Neutrophil (primary cell): Measurements from ENCODE around the gene UBAC1.

Experiments used
- H3K27ac ChIP-seq: fragments of 200-600 bp; sonication (generic); 2 replicates; pipeline ENCODE4 v1.5.1; 2016; ENCODE audit warnings: mild to moderate bottlenecking, moderate library complexity
- H3K27me3 ChIP-seq: fragments of 200-600 bp; sonication (generic); 2 replicates; pipeline ENCODE4 v1.6.0; 2016; ENCODE audit warnings: mild to moderate bottlenecking
- H3K36me3 ChIP-seq: fragments of 200-600 bp; sonication (generic); 2 replicates; pipeline ENCODE4 v1.5.1; 2017
- H3K4me1 ChIP-seq, 2 experiments: fragments of 200-600 bp in 1 of 2; sonication (generic) in 1 of 2; 1 replicate in 1 of 2; 2 replicates in 1 of 2; pipeline versions ENCODE4 v1.5.1 to v1.6.1; 2013 to 2016; ENCODE audit warnings: low read depth in 1 of 2, low read length in 1 of 2, mild to moderate bottlenecking in 1 of 2, moderate library complexity in 1 of 2; ENCODE audit not compliant: control insufficient read depth in 1 of 2, insufficient read depth in 1 of 2
- H3K4me3 ChIP-seq, 2 experiments: fragments of 200-600 bp in 1 of 2; sonication (generic) in 1 of 2; 1 replicate in 1 of 2; 2 replicates in 1 of 2; pipeline ENCODE4 v1.5.1; 2013 to 2016; ENCODE audit warnings: low read depth in 1 of 2, low read length in 1 of 2, mild to moderate bottlenecking in 1 of 2, moderate library complexity in 1 of 2
- H3K9me3 ChIP-seq: fragments of 200-600 bp; sonication (generic); 2 replicates; pipeline ENCODE4 v1.5.1; 2016
- TF ChIP-seq, protein P1 (sequence below): fragments of 200-600 bp; sonication (generic); IDR thresholded peaks from 2 replicates; pipeline ENCODE4 v1.5.1; 2016; ENCODE audit warnings: antibody characterized with exemption

Gene UBAC1

DNA sequence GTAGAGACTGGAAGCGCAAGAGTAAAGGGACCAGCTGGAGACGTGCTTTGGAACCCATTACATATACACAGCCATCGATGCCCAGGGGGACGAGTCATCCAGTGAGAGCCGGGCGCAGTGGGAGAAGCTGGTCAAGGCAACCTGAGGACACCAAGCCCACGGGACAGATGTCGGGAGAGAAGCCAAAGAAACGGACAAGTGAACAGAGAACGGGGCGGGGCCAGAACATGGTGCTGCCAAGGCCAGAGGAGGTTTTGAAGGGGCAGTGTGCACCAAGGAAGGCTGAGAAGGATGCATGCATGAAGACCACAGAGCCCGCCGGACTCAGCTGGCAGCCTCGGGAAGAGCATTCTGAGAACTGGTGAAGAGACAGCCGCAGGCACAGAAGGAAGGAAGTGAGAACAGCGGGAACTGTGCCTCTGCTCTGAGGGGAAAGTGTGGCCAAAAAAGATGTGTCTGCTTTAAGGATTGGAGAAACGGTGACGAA lies 74.1 kb downstream of the UBAC1 start:
- peaks cover 1% of the 10 kb centered on the region for H3K36me3 ChIP-seq
- H3K27me3 ChIP-seq, result no peaks in the 10 kb centered on the region
- H3K9me3 ChIP-seq, result no peaks in the 10 kb centered on the region
- TF ChIP-seq, protein P1, sequence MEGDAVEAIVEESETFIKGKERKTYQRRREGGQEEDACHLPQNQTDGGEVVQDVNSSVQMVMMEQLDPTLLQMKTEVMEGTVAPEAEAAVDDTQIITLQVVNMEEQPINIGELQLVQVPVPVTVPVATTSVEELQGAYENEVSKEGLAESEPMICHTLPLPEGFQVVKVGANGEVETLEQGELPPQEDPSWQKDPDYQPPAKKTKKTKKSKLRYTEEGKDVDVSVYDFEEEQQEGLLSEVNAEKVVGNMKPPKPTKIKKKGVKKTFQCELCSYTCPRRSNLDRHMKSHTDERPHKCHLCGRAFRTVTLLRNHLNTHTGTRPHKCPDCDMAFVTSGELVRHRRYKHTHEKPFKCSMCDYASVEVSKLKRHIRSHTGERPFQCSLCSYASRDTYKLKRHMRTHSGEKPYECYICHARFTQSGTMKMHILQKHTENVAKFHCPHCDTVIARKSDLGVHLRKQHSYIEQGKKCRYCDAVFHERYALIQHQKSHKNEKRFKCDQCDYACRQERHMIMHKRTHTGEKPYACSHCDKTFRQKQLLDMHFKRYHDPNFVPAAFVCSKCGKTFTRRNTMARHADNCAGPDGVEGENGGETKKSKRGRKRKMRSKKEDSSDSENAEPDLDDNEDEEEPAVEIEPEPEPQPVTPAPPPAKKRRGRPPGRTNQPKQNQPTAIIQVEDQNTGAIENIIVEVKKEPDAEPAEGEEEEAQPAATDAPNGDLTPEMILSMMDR, result no peak
- H3K4me3 ChIP-seq, result no peak overlapping the region
- H3K4me1 ChIP-seq, result peaks cover 17 to 22% of the 10 kb centered on the region in 2 experiments
- H3K27ac ChIP-seq, result peak overlapping the region; percentile 50

DNA sequence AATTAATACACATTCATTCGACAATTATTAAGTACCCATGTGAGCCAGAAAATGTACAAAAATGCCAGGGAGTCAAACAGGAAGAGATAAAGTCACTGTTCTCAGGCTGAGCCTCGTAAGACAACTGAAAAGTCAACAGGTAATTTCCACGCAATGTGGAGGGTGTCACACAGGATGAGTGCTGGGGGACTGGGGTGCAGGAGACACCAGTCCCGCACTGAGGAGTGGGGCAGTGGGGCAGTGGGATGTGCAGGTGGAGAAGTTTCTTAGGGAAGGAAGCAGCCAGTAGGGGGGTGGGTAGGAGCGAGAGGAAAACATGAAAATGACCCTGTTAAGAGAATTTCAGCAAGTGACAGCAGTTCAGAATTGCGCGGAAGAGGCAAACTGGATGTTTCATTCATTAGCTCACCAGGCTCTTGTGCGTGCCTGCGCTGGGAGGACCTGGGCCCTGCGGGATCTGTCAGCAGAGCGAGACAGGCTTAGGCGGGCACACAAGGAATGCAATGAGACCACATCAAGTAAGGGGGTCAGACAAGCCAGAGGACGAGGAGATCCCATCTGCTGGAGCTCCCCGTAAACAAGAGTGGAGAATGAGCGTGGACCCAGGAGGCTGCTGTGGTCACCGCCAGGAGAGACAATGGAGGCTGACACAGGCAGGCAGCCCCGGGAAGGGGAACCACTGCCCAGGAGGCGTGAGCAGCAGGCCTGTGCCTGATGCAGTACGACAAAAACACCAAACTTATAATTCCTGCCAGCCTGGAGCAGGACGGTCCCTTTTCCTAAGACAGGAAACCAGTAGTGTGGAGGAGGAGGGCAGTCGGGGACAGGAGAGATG lies 74.8 kb downstream of the UBAC1 start:
- Histone ChIP-seq H3K27ac (no peak overlapping the region), H3K4me3 (no peak overlapping the region), H3K9me3 (no peaks in the 10 kb centered on the region), H3K36me3 (peaks cover 8% of the 10 kb centered on the region), H3K4me1 (peaks cover 17 to 22% of the 10 kb centered on the region in 2 experiments), H3K27me3 (no peaks in the 10 kb centered on the region)
- TF ChIP-seq, protein P1, result no peak

DNA sequence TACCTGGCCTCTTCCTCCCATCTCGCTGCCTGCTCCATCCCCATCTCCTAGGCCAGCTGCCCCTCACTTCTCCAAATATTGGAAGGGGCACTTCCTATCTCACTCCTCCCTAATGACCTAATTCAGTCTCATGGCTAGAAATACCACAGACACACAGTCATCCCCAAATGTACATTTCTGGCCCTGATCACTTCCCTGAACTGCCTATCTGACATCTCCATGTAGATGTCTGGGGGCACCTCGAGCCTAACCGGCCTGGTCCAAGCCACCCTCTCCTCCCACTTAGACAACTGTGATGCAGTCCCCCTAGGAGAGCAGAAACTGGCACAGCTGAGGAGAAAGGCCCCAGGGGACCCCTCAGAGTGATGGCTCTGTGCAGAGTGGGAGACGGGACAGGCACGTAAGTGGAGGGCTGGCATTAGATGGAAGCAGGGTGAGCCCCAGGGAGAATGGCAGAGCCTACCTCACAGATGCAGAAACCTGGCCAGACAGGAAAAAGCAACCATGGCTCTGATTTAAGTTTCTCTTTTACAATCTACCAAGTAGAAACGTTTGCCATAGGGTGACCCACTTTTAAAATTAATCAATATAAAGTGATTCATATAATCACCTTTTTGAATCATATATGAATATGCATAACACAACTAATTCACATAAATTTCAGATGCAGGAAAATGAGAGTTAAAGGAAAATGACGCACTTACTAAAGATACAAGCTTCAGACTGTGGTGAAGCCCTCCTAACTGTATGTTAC lies 75.9 kb downstream of the UBAC1 start:
- peaks cover 17 to 22% of the 10 kb centered on the region in 2 experiments for H3K4me1 ChIP-seq
- TF ChIP-seq, protein P1, result no peak
- no peak overlapping the region for H3K27ac ChIP-seq
- H3K27me3 ChIP-seq, result no peaks in the 10 kb centered on the region
- H3K36me3 ChIP-seq, result peaks cover 14% of the 10 kb centered on the region
- no peaks in the 10 kb centered on the region for H3K9me3 ChIP-seq
- no peak overlapping the region for H3K4me3 ChIP-seq

DNA sequence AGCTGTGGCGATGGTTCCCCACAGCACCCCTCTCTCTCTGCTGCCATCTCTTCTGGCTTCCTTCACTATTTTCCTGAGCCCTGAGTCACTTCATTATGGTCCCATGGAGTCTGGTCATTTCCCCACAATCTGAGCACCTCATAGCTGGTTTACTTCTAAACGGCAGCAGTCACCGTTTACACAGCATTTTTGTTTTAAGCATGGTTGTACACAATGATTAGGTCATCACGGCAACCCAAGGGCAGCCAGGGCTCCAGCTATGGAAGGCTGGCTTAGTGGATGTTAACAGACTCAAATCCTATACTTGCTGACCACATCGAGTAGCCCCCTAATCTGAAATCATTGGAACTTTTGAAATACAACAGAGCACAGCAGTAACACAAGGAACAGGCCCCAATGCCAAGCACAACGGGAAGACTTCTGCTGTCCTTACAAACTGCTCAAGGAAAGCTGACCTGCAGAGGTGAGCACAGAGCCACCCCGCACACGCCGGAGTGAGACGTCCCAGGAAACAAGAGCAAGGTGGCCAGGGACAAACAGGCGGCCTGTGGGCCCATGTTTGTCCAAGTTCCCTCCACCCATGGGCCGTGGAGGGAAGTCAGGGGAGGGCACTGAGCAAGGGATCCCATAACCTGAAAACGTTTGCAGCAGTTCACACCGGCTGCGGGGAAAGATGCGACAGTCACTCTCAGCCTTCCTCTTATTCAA lies 76.7 kb downstream of the UBAC1 start:
- no peak overlapping the region for H3K27ac ChIP-seq
- H3K4me1 ChIP-seq, result peaks cover 17 to 22% of the 10 kb centered on the region in 2 experiments
- peaks cover 17% of the 10 kb centered on the region for H3K36me3 ChIP-seq
- TF ChIP-seq, protein P1, result no peak
- no peaks in the 10 kb centered on the region for H3K9me3 ChIP-seq
- no peak overlapping the region for H3K4me3 ChIP-seq
- H3K27me3 ChIP-seq, result no peaks in the 10 kb centered on the region

DNA sequence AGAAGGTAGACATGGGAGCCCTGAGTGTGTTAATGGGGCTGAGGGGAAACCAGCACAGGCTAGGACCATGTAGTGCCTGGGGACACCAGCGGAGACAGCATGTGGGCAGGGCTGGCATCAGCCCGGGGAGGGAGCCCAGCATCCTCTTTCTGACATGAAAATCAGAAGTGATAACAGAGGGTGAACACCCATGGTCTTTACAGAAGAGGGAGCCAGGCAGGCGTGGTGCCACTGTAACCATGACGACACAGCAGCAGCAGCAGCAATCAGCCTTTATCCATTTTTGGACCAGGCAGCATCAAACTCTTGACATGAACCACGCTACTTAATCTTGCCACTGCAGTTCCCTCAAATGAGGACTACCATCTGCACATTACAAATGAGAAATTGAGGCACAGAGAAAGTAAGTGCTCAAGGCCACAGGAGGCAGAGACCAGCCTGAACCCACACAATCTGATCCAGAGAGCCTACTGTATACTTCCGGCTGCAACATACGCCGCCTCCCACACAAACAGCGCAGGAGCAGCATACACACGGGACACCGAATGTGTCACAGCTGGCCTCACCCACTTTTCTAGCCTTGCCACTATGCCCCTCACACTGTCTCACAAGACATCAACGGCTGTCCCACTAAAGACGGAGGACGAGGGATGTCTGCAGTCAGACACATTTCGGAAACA lies 77.6 kb downstream of the UBAC1 start:
- TF ChIP-seq, protein P1, result no peak
- H3K9me3 ChIP-seq, result no peaks in the 10 kb centered on the region
- H3K4me1 ChIP-seq, result peaks cover 17 to 20% of the 10 kb centered on the region in 2 experiments
- H3K27me3 ChIP-seq, result no peaks in the 10 kb centered on the region
- H3K27ac ChIP-seq, result no peak overlapping the region
- no peak overlapping the region for H3K4me3 ChIP-seq
- peaks cover 17% of the 10 kb centered on the region for H3K36me3 ChIP-seq
